COR-L47 (cell line): Measurements from ENCODE around the gene POLR2B.
"Not testable (repeated sequence)": the region's sequence is repeated elsewhere in the genome, so short reads cannot be mapped to it uniquely, and the experiment has no call there.

ENCODE experiments used
- DNase-seq: peaks from one replicate; lab custom pipeline; 2025; lab: John Stamatoyannopoulos, UW

Gene POLR2B

GRCh38 chr4:57053508-57053907 is 74.8 kb downstream of the POLR2B start:
- no peak for DNase-seq

GRCh38 chr4:57055886-57056285 is 77.2 kb downstream of the POLR2B start:
- DNase-seq: no peak

DNA sequence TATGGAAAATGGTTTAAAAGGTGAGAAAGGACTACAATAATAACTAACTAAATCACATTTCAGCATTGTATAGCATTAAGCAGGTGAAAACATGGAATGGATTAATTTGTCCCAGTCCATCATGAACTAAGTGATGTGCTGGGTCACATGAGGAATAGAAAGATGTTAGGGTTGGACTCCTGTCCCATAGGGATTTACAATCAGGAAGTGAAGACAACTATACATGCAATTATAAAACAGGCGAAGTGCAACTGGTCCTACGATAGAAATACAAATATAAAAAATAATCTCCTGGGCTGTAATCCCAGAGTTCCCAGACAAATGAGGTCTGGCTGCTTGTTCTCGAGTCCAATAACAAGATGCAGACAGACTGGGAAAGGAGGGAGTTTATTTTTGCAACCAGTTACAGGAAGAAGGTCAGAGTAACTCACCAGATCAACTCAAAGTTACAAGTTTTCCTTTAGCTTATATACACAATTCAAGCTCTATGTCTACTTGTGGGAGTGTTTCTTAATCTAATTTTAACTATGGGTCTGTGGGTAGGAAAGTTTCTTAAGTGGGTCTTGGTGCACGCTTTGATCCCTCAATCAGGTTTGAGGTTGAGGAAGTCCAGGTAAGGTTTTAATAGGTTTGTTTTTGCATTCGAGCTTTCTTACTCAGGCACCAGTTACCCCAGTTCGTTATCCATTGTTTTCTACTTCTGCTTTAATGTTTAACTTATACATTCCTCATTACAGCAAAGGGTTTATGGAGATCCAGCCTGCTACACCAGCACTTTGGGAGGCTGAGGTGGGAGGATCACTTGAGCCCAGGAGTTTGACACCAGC is 81.4 kb downstream of the POLR2B start:
- DNase-seq: no peak

DNA sequence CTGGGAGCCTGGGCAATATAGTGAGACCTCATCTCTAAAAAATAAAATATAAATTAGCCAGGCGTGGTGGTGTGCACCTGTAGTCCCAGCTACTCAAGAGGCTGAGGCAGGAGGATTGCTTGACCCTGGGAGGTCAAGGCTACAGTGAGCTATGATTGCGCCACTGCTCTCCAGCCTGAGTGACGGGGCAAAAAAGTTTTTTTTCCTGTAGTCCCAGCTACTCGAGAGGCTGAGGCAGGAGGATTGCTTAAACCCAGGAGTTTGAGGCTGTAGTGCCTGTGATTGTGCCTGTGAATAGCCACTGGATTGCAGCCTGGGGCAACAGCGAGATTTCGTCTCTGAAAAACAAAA is 82.0 kb downstream of the POLR2B start:
- DNase-seq: not testable (repeated sequence)

DNA sequence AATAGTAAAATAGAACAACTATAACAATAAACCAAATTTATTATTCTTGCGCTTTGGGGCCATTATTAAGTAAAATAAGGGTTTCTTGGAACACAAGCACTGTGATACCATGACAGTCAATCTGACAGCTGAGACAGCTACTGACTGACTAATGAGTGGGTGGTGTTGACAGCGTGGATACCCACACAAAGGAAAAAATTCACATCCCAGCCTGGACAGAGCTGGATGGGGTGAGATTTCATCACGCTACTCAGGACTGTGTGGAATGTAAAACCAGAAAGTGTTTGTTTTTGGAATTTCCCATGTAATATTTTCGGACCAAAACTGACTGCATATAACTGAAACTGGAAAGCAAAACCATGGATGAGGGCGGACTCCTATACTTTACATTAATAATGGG is 82.7 kb downstream of the POLR2B start:
- DNase-seq: no peak

DNA sequence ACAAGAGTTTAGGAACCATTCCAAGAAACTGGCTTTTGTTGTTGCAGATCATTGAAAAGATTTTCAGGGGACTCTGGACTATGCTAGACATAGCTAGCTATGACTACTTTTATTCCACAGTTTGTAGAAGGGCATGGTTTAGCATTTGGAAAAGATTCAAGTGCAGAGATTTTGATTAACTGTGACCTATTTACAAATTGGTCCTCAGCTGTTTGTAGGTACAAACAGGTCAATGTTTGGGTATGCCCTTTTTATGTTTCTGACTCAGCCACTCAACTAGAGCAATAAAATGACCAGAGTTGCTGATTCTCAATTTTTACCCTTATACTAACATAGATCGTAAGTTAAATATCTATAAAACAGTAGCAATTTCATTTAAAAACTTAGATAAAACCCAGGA is 84.8 kb downstream of the POLR2B start:
- no peak for DNase-seq

DNA sequence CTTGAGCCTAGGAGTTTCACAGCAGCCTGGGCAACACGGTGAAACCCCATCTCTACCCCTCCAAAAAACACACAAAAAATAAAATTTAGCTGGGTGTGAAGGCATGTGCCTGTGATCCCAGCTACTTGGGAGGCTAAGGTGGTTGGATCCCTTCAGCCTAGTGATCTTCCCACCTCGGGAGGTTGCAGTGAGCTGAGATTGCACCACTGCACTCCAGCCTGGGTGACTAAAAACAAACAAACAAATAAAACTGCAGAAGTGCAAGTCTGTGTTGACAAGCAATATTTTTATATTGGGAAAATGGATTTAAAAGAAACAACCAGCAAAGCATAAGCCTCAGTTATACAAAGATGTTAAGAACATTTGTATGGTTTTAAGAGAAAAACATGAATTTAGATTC is 85.4 kb downstream of the POLR2B start:
- DNase-seq: no peak

DNA sequence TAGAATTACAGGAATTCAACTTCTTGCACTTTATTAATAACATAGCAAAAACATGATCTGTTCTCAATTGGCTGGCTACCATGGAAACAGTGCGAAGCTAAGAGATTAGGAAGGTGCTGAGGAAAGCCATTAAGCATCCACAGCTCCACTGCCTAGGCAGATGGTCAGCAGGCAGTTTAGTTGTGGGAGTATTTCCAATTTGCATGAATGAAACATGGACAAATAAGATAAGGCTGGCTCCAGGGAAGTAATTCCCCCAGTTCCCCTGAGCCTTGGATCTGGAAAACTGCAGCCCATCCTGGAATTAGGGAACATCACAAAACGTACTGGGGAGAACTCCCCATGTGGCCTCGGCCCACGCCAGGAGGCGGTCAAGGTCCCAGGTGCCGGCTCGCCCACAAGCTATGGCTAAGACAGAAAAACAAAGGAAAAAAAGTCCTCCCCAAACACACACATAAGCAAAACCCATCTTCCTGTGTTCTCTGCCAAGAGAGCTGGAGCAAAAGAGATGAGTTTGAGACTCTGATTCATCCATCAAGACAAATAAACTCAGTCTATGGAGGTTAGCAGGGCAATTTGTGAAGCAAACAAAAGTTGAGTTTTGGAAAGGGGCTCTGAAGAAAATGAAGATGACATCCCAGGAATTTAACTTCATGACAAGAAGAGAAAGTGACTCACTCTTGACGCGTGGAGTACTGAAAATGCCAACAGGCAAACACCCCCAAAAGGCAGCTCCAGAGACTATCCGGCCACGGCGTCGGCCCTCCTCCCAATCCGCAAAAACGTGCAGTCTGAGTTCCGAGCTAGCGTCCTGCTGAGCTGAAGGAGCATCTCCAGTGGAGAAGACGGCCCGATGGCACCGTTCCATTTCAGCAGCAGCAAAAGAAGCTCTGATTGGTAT is 86.4 kb downstream of the POLR2B start:
- DNase-seq: no peak

GRCh38 chr4:57065730-57066482 is 87.2 kb downstream of the POLR2B start:
- DNase-seq: no peak

DNA sequence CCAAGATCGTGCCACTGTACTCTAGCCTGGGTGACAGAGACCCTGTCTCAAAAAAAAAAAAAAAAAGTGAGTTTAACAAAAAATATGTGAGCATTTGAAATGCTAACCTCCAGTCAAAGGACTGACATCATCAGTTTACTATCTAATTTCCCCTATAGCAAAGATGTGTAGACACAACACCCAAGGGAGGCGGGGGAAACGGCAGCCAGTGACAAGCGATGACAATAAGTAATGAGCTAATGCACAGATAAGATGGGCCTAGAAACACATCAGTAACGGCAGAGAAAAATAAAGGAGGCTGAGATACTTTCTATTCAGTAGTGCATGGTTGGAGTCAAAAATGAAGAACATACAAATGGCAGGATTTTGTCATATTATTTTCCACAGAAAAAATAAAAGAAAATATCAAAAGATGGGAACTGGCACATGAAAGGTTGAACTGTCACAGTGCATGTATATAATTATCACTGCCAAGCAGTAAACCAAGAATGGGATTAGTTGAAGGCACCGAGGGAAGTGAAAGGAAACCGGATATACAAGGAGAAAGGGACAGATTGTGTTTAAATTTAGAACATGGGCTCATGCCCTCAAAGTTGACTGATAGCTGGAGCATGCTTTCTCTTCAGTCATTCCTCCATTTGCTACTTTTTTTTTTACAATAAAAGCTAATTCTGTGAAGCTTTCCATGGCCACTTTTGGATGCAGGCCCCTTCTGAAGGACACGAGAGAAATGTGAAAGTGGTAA is 89.7 kb downstream of the POLR2B start:
- no peak for DNase-seq

DNA sequence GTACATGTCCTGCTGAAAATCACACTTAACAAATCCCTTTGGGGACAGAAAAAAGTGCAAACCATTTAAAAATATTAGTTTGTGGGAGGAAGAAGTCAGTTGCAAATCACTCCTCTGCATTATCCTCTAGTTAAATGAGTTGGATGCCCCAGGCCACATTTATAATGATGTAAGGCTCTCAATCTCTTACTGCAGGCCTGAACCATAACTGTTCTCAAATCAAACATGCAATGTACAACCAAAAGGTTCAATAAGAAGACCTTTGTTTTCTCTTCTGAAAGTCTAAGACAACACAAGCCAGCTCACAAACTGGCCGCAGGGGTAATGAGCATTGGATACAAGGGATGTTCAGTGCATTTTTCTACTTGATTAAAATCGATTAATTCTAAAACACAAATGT is 91.8 kb downstream of the POLR2B start:
- no peak for DNase-seq

DNA sequence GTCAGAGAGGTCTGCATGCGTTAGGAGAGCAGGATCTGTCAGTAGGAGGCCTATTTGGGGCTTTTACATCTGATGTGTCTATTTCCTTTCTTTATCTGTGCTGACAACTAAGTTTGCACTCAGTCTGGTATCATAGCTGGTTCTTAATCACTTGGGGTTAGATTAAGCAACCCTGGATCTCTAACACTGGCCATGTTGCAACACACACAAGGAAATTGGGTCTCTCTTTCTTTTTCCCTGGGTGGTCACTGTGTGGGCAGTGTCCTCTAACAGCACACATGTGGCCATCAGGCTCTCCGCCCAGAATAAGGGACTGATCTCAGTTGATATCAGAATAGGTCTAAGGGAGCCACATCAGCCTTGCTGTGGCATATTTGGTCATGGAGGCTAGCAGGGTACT is 92.6 kb downstream of the POLR2B start:
- DNase-seq: no peak

DNA sequence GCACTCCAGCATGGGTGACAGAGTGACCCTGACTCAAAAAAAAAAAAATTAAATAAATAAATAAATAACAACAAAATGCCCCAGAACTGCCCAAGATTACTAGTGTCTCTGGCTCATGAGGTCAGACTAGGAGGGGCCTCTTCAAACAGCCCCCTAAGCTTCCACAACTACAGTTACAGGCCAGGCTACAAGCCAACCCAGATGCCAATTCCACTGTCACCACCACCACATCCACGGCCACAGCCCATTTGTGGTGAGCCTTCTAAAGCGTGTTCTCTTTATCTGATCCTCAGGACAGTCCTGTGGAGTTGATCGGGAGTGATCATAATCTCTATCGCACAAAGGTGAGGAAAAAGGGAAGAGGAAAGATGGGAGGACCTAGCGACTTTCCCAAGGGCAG is 94.9 kb downstream of the POLR2B start:
- no peak for DNase-seq

DNA sequence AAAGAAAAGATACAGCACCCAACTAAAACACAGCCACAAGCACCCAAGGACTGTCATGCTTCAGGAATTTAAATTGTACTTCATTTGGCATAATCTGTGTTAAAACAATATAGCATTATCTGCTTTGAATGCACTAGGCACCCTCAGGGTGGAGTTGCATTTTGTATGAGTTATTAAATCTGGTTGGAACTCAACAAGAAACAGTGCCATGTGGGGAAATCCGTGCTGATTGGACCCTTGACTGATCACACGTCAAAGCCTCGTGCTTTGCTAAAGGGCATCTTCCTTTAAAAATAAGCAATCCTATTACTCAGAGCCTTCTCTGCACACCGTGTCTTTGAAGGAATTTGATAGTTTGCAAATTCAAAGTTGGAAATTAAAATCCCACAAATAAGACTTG is 96.0 kb downstream of the POLR2B start:
- DNase-seq: no peak

DNA sequence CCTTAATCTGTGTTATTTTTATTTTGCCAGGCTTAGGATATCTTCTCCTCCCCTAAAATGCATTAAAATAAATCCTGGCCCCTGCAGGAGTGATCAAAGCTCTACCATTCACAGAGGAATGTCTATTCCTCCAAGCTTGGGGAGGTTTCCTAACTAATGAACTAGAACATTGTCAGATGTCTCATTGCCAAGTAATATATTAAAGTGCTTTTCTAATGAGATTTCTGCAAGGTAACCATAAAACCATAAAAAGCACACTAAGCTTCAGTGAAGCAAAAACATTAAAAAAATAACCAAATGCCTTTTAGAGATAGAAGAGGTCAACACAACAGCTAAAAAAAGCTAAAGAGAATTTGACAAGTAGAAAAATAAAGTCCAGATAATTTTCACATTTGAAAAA is 96.7 kb downstream of the POLR2B start:
- DNase-seq: no peak

DNA sequence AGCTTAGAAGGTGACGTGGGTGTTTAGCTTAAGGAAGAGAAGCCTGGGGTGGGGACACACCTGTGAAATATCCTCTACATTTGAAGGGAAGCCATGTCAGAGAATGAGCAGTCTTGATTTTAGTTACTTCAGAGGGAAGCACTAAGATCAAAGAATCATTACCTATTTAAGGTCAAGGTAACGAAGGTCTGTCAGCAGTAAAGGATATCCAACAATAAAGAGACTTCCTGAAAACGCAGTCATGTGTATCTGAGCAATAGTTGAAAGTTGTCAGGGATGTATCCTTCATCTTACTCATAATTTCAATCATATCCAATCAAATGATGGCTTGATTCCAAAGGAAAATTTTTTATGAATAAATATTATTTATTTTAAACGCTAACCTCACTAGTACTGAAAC is 98.0 kb downstream of the POLR2B start:
- DNase-seq: no peak

GRCh38 chr4:57077550-57078343 is 99.1 kb downstream of the POLR2B start:
- DNase-seq: no peak

GRCh38 chr4:57078685-57079521 is 100.2 kb downstream of the POLR2B start:
- peak; percentile 97 for DNase-seq
